Measurements from ENCODE around the gene PLB1. TPM values are rescaled to one million over a fixed set of nuclear protein-coding genes. Genes with fewer than 3 reads are reported as not detected.

Gene PLB1
- total RNA-seq, 1 donor from 2014 or later = 0.64 TPM

DNA sequence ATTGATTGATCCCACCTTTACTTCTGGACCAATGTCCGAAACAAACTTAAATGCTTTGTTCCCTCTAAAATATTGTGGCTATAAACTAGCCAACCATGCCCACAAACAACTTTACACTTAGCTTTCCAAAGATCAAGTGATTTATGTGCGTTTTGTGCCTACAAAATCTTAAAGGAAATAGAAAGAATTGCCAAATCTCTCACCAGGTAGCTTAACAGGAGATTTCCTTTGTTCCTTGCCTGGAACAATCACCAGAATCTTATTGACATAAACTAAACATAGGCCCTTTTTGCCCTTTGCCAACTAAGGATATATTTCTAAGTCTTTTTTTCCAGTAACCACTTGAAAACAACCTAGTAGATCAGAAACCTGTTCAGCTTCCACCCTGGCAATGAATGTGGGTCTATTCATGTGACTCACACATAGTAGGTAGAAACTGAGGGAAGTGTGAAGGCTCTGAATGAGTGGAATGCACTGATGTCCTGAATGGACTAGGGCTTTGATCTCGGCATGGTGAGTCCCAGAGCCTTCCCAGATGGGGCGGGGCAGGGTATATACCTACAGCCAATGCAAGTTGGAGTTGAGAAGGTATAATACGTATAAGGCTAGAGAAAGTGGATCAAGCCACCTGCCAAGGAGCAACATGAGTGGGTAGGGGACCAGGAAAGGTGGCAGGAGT, 161.2 kb downstream of the PLB1 start:
- DNase-seq (no peak), ATAC-seq (ENCODE audit: low read depth) (no peak)
- H3K27me3 Mint-ChIP-seq = no peaks in the 10 kb centered on the region
- TF ChIP-seq, protein P1, sequence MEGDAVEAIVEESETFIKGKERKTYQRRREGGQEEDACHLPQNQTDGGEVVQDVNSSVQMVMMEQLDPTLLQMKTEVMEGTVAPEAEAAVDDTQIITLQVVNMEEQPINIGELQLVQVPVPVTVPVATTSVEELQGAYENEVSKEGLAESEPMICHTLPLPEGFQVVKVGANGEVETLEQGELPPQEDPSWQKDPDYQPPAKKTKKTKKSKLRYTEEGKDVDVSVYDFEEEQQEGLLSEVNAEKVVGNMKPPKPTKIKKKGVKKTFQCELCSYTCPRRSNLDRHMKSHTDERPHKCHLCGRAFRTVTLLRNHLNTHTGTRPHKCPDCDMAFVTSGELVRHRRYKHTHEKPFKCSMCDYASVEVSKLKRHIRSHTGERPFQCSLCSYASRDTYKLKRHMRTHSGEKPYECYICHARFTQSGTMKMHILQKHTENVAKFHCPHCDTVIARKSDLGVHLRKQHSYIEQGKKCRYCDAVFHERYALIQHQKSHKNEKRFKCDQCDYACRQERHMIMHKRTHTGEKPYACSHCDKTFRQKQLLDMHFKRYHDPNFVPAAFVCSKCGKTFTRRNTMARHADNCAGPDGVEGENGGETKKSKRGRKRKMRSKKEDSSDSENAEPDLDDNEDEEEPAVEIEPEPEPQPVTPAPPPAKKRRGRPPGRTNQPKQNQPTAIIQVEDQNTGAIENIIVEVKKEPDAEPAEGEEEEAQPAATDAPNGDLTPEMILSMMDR (IDR thresholded peaks at IDR 0.05) = no peak
- CTCF ChIA-PET = no interaction called here
- no peaks in the 10 kb centered on the region for H3K9me3 Mint-ChIP-seq
- H3K4me3 Mint-ChIP-seq = no peak overlapping the region
- H3K4me1 Mint-ChIP-seq = peaks cover 2% of the 10 kb centered on the region
- intact Hi-C loops (cut with micrococcal nuclease) = no loop called here
- POLR2A ChIA-PET = no interaction called here
- no peaks in the 10 kb centered on the region for H3K36me3 Mint-ChIP-seq (ENCODE audit: low read depth)
- H3K27ac Mint-ChIP-seq = no peak overlapping the region

DNA sequence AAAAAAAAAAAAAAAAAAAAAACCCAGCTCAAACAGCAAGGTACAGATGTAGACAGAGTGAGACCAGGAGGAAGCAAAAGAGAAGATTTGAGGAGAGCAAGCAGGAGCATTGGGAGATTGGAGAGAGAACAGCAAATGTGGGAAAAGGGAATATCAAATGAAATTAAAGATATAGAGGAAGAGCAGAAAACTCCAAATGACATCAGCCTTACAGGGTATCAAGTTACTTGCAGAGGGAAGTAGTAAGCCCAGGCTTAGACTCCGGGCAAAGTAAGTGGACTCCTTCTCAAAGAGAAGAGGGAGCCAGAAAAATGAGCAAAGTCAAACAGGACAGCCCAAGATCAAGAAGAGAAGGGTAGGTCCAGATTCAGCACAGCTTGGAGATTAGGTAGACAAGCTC, 162.5 kb downstream of the PLB1 start:
- CTCF ChIA-PET = no interaction called here
- Mint-ChIP-seq H3K4me1 (peaks cover 2% of the 10 kb centered on the region), H3K4me3 (no peak overlapping the region), H3K27me3 (no peaks in the 10 kb centered on the region), H3K9me3 (no peaks in the 10 kb centered on the region), H3K36me3 (ENCODE audit: low read depth) (no peaks in the 10 kb centered on the region), H3K27ac (no peak overlapping the region)
- TF ChIP-seq, protein P1 (IDR thresholded peaks at IDR 0.05) = no peak
- POLR2A ChIA-PET = no interaction called here
- ATAC-seq (ENCODE audit: low read depth) = no peak
- intact Hi-C loops (cut with micrococcal nuclease) = no loop called here
- DNase-seq = no peak

DNA sequence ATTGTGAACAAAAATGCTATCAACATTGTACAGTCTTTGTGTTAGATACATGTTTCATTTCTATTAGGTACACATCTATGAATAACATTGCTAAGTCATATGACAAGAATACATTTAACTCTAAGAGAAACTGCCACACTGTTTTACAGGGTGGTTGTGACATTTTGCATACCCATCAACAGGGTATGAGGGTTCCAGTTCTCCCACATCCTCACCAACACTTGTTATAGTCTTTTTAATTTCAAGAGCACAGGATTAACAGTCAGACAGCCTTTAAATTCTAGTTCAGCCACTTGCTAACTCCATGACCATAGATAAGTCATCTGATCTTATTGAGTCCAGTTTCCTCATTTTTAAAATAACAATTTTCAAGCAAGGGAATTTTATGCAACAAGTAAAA, 163.3 kb downstream of the PLB1 start:
- H3K9me3 Mint-ChIP-seq = no peaks in the 10 kb centered on the region
- intact Hi-C loops (cut with micrococcal nuclease) = no loop called here
- ChIA-PET POLR2A (no interaction called here), CTCF (no interaction called here)
- ATAC-seq (ENCODE audit: low read depth) (no peak), DNase-seq (no peak)
- H3K27ac Mint-ChIP-seq = no peak overlapping the region
- no peaks in the 10 kb centered on the region for H3K27me3 Mint-ChIP-seq
- no peaks in the 10 kb centered on the region for H3K36me3 Mint-ChIP-seq (ENCODE audit: low read depth)
- peaks cover 2% of the 10 kb centered on the region for H3K4me1 Mint-ChIP-seq
- TF ChIP-seq, protein P1 (IDR thresholded peaks at IDR 0.05) = no peak
- H3K4me3 Mint-ChIP-seq = no peak overlapping the region

DNA sequence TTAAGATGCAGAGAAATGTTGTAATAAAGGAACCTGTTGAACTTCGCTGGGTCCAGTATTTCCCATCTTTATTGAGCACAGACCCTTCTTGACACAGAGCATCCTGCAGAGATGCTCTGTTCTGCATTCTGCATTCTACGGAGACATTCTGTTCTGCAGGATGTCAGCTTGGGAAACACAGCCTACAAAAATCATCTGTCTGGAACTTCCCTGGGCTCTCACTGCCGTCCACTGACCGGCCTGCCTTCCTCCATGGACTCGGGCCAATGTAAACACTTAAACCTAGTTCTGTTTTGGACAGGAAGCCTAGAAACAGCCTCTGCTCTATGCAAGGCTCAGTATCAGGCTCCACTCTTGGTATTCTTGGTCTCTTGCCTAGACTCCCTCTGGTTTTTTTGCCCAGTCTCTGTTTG, 165.7 kb downstream of the PLB1 start:
- TF ChIP-seq, protein P1 (IDR thresholded peaks at IDR 0.05) = no peak
- H3K4me3 Mint-ChIP-seq = no peak overlapping the region
- intact Hi-C loops (cut with micrococcal nuclease) = no loop called here

DNA sequence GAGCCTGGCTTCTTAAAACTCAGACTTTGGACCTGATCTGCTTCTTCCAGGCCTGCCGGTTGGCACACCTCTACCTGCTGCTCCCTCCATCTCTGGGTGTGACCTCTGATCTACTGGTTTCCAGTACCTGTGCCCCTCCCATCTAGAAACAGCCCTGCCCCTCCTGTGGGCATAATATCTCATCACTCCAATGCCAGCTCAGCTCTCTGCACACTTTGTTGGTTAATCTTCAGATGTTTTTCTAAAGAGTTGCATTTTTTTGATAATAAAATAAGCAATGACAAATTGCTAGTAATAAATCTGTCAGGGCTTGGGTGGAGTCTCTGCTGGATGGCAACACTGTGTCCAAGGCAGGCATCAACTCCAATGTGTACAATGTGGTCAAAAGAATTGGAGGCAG, 166.2 kb downstream of the PLB1 start:
- H3K4me1 Mint-ChIP-seq = no peaks in the 10 kb centered on the region
- no peaks in the 10 kb centered on the region for H3K36me3 Mint-ChIP-seq (ENCODE audit: low read depth)
- no peaks in the 10 kb centered on the region for H3K9me3 Mint-ChIP-seq
- no peak overlapping the region for H3K4me3 Mint-ChIP-seq
- intact Hi-C loops (cut with micrococcal nuclease) = no loop called here
- no peak for ATAC-seq (ENCODE audit: low read depth)
- DNase-seq = no peak
- H3K27me3 Mint-ChIP-seq = no peaks in the 10 kb centered on the region
- CTCF ChIA-PET = no interaction called here
- TF ChIP-seq, protein P1 (IDR thresholded peaks at IDR 0.05) = no peak
- H3K27ac Mint-ChIP-seq = no peak overlapping the region
- POLR2A ChIA-PET = no interaction called here

More for the DNA sequence above, 165.7 kb downstream of the PLB1 start:
- H3K4me1 Mint-ChIP-seq = no peaks in the 10 kb centered on the region
- no peaks in the 10 kb centered on the region for H3K36me3 Mint-ChIP-seq (ENCODE audit: low read depth)
- POLR2A ChIA-PET = no interaction called here
- no peaks in the 10 kb centered on the region for H3K9me3 Mint-ChIP-seq
- H3K27ac Mint-ChIP-seq = no peak overlapping the region
- CTCF ChIA-PET = no interaction called here
- DNase-seq (no peak), ATAC-seq (ENCODE audit: low read depth) (no peak)
- no peaks in the 10 kb centered on the region for H3K27me3 Mint-ChIP-seq
